Hepatocyte (in vitro differentiated cells): ENCODE data around the gene GHR.

ENCODE experiments used
- EZH2phosphoT487 ChIP-seq: fragments of 200-600 bp; sonication (generic); IDR thresholded peaks from one replicate; pipeline ENCODE4 v1.6.1; 2018; ENCODE audit warnings: antibody characterized with exemption, mild to moderate bottlenecking, low read depth, moderate library complexity; ENCODE audit not compliant: unreplicated experiment, severe bottlenecking
- TF ChIP-seq, protein P1 (sequence below): fragments of 200-600 bp; sonication (generic); IDR thresholded peaks from 2 replicates; pipeline ENCODE4 v1.5.1; 2016; ENCODE audit warnings: antibody characterized with exemption, mild to moderate bottlenecking; ENCODE audit not compliant: poor library complexity

DNA sequence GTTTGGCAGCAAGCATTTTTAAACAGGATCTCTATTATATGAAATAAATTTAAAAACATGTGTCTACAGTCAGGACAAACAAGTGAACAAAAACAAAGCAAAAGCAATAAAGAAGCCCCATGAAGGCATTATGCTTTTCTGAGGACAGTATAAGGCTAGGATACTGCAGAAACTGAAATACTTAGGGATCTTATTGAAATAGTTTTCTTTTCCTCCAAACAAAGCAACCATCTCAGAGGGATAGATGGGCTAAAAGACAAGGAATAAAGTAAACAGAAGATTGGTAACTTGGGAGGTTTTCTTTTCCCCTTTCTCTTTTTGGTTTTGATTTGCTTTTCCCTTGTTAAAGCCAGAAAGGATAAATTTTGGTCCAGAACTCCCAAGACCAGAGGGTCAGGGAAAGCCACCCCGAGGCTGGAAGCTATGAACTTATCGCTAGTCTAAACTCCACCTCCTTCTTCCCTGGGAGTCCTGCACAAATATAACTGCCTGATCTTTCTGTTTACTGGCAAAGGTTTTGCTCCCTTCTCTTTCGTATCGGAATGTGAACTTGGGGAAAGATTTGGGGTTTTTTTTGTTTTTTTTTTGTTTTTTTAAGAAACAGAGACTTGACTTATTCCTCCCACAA, 164.0 kb downstream of the GHR start:
- TF ChIP-seq, protein P1, sequence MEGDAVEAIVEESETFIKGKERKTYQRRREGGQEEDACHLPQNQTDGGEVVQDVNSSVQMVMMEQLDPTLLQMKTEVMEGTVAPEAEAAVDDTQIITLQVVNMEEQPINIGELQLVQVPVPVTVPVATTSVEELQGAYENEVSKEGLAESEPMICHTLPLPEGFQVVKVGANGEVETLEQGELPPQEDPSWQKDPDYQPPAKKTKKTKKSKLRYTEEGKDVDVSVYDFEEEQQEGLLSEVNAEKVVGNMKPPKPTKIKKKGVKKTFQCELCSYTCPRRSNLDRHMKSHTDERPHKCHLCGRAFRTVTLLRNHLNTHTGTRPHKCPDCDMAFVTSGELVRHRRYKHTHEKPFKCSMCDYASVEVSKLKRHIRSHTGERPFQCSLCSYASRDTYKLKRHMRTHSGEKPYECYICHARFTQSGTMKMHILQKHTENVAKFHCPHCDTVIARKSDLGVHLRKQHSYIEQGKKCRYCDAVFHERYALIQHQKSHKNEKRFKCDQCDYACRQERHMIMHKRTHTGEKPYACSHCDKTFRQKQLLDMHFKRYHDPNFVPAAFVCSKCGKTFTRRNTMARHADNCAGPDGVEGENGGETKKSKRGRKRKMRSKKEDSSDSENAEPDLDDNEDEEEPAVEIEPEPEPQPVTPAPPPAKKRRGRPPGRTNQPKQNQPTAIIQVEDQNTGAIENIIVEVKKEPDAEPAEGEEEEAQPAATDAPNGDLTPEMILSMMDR: no peak
- no peak for TF ChIP-seq EZH2phosphoT487
